Neural cell (in vitro differentiated cells): ENCODE measurements around the gene TSPAN14. TPM values are rescaled to one million over a fixed set of nuclear protein-coding genes. Genes with fewer than 3 reads are reported as not detected.
"Not testable (repeated sequence)": the region's sequence is repeated elsewhere in the genome, so short reads cannot be mapped to it uniquely, and the experiment has no call there.

Source experiments
- H2AFZ ChIP-seq: fragments of 200-600, 300-800 bp; sonication (generic), shearing (Covaris generic); 2 replicates; pipeline ENCODE4 v1.6.0; 2014; ENCODE audit warnings: low read depth, mild to moderate bottlenecking, antibody characterized with exemption, low read length, moderate library complexity
- H3F3A ChIP-seq: fragments of 200-600 bp; shearing (Covaris generic); 2 replicates; pipeline ENCODE4 v1.6.1; 2016; ENCODE audit warnings: mild to moderate bottlenecking, moderate library complexity, mixed read lengths, antibody characterized with exemption, low read length; ENCODE audit not compliant: insufficient read depth, poor library complexity, severe bottlenecking
- H3K27ac ChIP-seq: fragments of 200-600, 300-800 bp; sonication (generic), shearing (Covaris generic); 2 replicates; pipeline ENCODE4 v1.5.1; 2014; ENCODE audit warnings: mild to moderate bottlenecking, low read length, moderate library complexity
- H3K27me3 ChIP-seq: fragments of 300-800, 200-600 bp; sonication (generic), shearing (Covaris generic); 2 replicates; pipeline ENCODE4 v1.6.0; 2014; ENCODE audit warnings: mild to moderate bottlenecking, low read depth, low read length, moderate library complexity; ENCODE audit not compliant: insufficient read depth
- H3K36me3 ChIP-seq: fragments of 300-800, 200-600 bp; sonication (generic), shearing (Covaris generic); 2 replicates; pipeline ENCODE4 v1.5.1; 2014; ENCODE audit warnings: mild to moderate bottlenecking, antibody characterized with exemption, low read length, moderate library complexity; ENCODE audit not compliant: insufficient read depth
- H3K4me2 ChIP-seq: fragments of 300-800, 200-600 bp; sonication (generic), shearing (Covaris generic); 2 replicates; pipeline ENCODE4 v1.6.0; 2014; ENCODE audit warnings: mild to moderate bottlenecking, low read length
- H3K4me3 ChIP-seq: fragments of 300-800, 200-600 bp; sonication (generic), shearing (Covaris generic); 2 replicates; pipeline ENCODE4 v1.5.1; 2014; ENCODE audit warnings: mild to moderate bottlenecking, low read length, moderate library complexity
- H3K79me2 ChIP-seq: fragments of 200-600 bp; shearing (Covaris generic); replicated peaks from 2 replicates; pipeline ENCODE4 v1.6.0; 2014; ENCODE audit warnings: mild to moderate bottlenecking, low read length, moderate library complexity; ENCODE audit not compliant: insufficient read depth
- H3K9ac ChIP-seq: fragments of 300-800, 200-600 bp; sonication (generic), shearing (Covaris generic); 2 replicates; pipeline ENCODE4 v1.6.1; 2016; ENCODE audit warnings: mild to moderate bottlenecking, low read length, mixed read lengths
- H3K9me2 ChIP-seq: fragments of 200-600 bp; shearing (Covaris generic); 2 replicates; pipeline ENCODE4 v1.6.1; 2016; ENCODE audit warnings: mild to moderate bottlenecking, low read length, mixed read lengths; ENCODE audit not compliant: insufficient read depth
- H3K9me3 ChIP-seq: fragments of 200-600, 300-800 bp; sonication (generic), shearing (Covaris generic); 2 replicates; pipeline ENCODE4 v1.6.1; 2016; ENCODE audit warnings: mild to moderate bottlenecking, mixed run types, low read length, moderate library complexity, mixed read lengths
- H4K20me1 ChIP-seq: fragments of 200-600 bp; shearing (Covaris generic); 2 replicates; pipeline ENCODE4 v1.6.1; 2016; ENCODE audit warnings: mild to moderate bottlenecking, mixed run types; ENCODE audit not compliant: insufficient read depth
- EP300 ChIP-seq: fragments of 450-650 bp; conservative IDR thresholded peaks from 2 replicates; pipeline ENCODE4 v1.6.1; 2014; ENCODE audit warnings: antibody characterized with exemption, mild to moderate bottlenecking, moderate library complexity; ENCODE audit not compliant: poor library complexity, severe bottlenecking
- EZH2 ChIP-seq: fragments of 200-600, 300-800 bp; shearing (Covaris generic), sonication (generic); IDR thresholded peaks from 2 replicates; pipeline ENCODE4 v1.6.1; 2014; ENCODE audit warnings: antibody characterized with exemption, low read length, borderline replicate concordance, mild to moderate bottlenecking; ENCODE audit not compliant: insufficient read depth, poor library complexity, severe bottlenecking
- MXI1 ChIP-seq: fragments of 450-650 bp; conservative IDR thresholded peaks from 2 replicates; pipeline ENCODE4 v1.6.1; 2014; ENCODE audit warnings: antibody characterized with exemption, mild to moderate bottlenecking; ENCODE audit not compliant: poor library complexity, severe bottlenecking
- POLR2AphosphoS5 ChIP-seq: IDR thresholded peaks from 2 replicates; pipeline ENCODE4 v1.6.1; 2012
- RAD21 ChIP-seq: fragments of 450-650 bp; conservative IDR thresholded peaks from 2 replicates; pipeline ENCODE4 v1.6.1; 2014; ENCODE audit warnings: antibody characterized with exemption, mild to moderate bottlenecking, moderate library complexity
- REST ChIP-seq: IDR thresholded peaks from 2 replicates; pipeline ENCODE4 v1.6.1; 2012; ENCODE audit warnings: borderline replicate concordance
- SMC3 ChIP-seq: fragments of 450-650 bp; conservative IDR thresholded peaks from 2 replicates; pipeline ENCODE4 v1.6.1; 2014; ENCODE audit warnings: antibody characterized with exemption, mild to moderate bottlenecking, moderate library complexity; ENCODE audit not compliant: poor library complexity
- TAF1 ChIP-seq: IDR thresholded peaks from 2 replicates; pipeline ENCODE4 v1.6.1; 2012; ENCODE audit warnings: low read depth
- polyA plus RNA-seq: library from polyadenylated mRNA; depleted of rRNA; stranded (reverse); fragments of >200 nt; gene quantifications from 2 replicates; pipeline ENCODE4 v1.2.3, GENCODE V29; 2014
- TF ChIP-seq, protein P1 (sequence below): fragments of 450-650 bp; IDR thresholded peaks from 2 replicates; pipeline ENCODE4 v1.5.1; 2014; ENCODE audit warnings: antibody characterized with exemption, mild to moderate bottlenecking, moderate library complexity; ENCODE audit not compliant: poor library complexity, severe bottlenecking

TSPAN14 gene
- polyA plus RNA-seq, 1 donor from 2014 or later, result 26.3 TPM

DNA sequence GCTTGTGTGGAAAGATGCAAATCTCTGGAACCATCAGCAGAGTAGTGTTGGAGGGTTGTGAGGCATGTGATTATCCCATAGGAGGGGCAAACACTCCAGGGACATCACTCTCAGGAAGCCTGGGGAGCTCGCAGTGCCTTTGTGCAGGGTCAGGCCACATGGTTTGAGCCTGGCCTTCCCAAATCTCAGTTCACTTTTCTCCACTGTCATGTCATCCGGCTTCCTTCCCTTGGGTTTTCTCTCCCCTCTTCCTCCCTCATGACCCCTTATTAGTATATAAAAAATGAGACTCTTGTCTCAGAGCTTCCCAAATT, 20.4 kb downstream of the TSPAN14 start:
- peaks cover 67% of the 10 kb centered on the region for H3K79me2 ChIP-seq
- H3K4me3 ChIP-seq, result no peak overlapping the region
- H3K9me2 ChIP-seq, result no peaks in the 10 kb centered on the region
- H3F3A ChIP-seq, result no peaks in the 10 kb centered on the region
- TF ChIP-seq RAD21 (no peak), EP300 (no peak)
- H3K36me3 ChIP-seq, result no peaks in the 10 kb centered on the region
- no peak overlapping the region for H3K27ac ChIP-seq
- no peaks in the 10 kb centered on the region for H3K9me3 ChIP-seq
- no peak overlapping the region for H2AFZ ChIP-seq
- no peaks in the 10 kb centered on the region for H4K20me1 ChIP-seq
- no peak overlapping the region for H3K9ac ChIP-seq
- H3K4me2 ChIP-seq, result no peak overlapping the region
- no peaks in the 10 kb centered on the region for H3K27me3 ChIP-seq

- no peak overlapping the region for H2AFZ ChIP-seq
- H3K36me3 ChIP-seq, result no peaks in the 10 kb centered on the region
- H3K27me3 ChIP-seq, result no peaks in the 10 kb centered on the region
- no peaks in the 10 kb centered on the region for H3F3A ChIP-seq
- H3K27ac ChIP-seq, result no peak overlapping the region
- no peak overlapping the region for H3K9ac ChIP-seq
- no peak overlapping the region for H3K4me2 ChIP-seq
- no peak for TF ChIP-seq REST
- TF ChIP-seq POLR2AphosphoS5, result no peak
- TF ChIP-seq, protein P1, sequence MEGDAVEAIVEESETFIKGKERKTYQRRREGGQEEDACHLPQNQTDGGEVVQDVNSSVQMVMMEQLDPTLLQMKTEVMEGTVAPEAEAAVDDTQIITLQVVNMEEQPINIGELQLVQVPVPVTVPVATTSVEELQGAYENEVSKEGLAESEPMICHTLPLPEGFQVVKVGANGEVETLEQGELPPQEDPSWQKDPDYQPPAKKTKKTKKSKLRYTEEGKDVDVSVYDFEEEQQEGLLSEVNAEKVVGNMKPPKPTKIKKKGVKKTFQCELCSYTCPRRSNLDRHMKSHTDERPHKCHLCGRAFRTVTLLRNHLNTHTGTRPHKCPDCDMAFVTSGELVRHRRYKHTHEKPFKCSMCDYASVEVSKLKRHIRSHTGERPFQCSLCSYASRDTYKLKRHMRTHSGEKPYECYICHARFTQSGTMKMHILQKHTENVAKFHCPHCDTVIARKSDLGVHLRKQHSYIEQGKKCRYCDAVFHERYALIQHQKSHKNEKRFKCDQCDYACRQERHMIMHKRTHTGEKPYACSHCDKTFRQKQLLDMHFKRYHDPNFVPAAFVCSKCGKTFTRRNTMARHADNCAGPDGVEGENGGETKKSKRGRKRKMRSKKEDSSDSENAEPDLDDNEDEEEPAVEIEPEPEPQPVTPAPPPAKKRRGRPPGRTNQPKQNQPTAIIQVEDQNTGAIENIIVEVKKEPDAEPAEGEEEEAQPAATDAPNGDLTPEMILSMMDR, result no peak
- TF ChIP-seq SMC3, result no peak
- TF ChIP-seq MXI1, result no peak
- TF ChIP-seq EZH2, result no peak
- TF ChIP-seq EP300, result no peak
- no peak for TF ChIP-seq TAF1
- no peak for TF ChIP-seq RAD21
- no peaks in the 10 kb centered on the region for H4K20me1 ChIP-seq
- peaks cover 63% of the 10 kb centered on the region for H3K79me2 ChIP-seq
- no peaks in the 10 kb centered on the region for H3K9me2 ChIP-seq
- H3K9me3 ChIP-seq, result no peaks in the 10 kb centered on the region
- H3K4me3 ChIP-seq, result no peak overlapping the region
Measured at GRCh38 chr10:80474941-80475340, 20.8 kb downstream of the TSPAN14 start.

GRCh38 chr10:80475641-80476040, 21.5 kb downstream of the TSPAN14 start:
- H3K4me3 ChIP-seq, H3K27me3 ChIP-seq, H2AFZ ChIP-seq, H3F3A ChIP-seq, H3K9me2 ChIP-seq, H3K4me2 ChIP-seq, H3K27ac ChIP-seq, H3K9ac ChIP-seq, H3K36me3 ChIP-seq, H4K20me1 ChIP-seq, H3K9me3 ChIP-seq: not testable (repeated sequence)
- peaks cover 57% of the 10 kb centered on the region for H3K79me2 ChIP-seq
